Stimulated activated CD8-positive, alpha-beta memory T cell treated with anti-CD3 and anti-CD28 coated beads, Interleukin-2, amount 100 ng/mL, for 48 hours (primary cell): Measurements from ENCODE around the gene HHIPL1.

Experiments used
- DNase-seq, 2 donors: peaks; one replicate each; pipeline ENCODE4 v3.0.0-alpha.2; 2020; ENCODE audit warnings: low read depth in 2 of 2

Gene HHIPL1

DNA sequence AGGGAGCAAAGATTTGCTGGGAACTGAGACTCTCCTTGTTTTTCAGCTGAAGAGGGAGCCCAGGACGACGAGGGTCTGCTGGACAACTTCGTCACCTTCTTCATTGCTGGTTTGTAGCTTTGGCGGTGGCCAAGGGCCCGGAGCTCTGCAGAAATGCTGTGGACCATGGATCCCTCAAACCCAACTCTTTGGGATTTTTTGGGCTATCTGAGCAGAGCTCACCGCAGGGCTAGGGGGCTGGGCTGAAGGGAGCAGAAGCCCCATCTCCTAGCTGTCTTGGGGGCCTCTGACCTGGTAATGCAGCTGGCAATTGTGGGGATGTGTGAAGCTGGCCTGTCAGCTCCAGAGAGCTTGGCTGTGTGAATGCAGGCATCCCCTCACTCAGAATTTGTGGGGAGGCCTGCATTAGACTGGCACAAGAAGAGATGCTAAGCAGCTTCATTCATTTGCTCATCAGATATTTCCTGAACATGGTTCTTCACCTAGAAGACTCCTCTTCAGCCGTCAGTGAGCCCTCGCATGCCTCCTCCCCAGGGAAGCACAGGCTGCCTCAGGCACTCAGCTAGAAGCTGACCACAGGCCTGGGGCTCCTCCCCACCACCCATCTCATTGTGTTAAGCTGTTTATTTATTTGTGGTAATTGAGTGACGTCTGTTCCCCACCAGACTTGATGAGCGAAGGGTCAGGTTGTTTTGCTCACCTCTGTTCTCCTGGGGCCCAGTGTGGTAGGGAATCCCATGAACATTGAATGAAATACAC, 71.3 kb downstream of the HHIPL1 start:
- no peak for DNase-seq

DNA sequence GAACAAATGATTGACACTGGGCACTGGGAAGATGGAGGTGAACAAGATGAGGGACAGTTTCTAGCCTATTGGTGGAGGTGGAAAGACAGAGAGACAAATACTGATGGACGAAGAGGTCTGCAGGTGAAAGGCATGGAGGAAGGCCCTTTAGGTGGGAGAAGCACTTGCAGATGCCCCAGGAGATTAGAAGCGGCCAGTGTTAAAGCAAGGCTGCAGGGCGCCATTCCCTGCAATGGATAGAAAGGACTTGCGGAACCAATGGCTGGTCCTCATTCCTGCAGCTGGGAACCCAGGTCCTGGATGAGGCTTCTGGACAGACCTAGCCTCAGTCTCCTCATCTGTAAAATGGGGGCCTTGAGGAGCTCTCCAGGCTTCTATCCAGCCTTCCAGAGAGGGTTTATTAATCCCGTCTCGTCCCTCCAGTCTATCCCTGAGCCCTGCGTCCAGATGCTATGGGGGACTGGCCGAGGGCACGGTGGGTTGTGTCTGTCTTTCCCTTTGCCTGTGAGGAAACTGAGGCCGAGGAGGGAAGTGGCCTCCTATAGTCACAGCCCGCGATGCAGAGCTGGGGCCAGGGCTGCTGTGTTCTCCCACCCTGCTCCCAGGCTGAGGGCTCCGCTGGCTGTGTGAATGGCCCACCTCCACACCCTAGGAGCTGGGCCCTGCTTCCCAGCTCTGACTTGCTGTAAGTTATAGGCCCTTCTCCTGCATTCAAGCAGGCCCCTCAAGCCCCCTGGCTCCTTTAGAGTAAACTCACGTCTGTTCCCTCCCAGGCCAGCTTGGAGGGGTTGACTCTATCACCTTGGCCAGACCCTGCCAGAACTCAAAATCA, 72.1 kb downstream of the HHIPL1 start:
- DNase-seq = no peak

DNA sequence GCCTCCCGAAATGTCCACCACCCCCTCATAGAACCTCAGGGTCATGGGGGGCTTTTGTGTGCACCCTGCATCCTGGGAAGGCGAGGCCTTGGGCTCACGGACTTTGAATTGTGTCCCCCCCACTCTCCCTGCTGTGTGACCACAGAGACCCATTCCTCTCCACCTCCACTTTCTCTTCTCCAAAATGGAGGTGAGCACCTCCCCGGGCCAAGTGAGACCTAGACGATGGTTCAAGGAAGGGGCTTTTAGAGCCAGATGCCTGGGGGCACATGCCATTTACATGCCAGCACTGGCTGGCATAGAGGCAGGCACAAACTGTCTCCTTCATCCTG, 72.7 kb downstream of the HHIPL1 start:
- no peak for DNase-seq

DNA sequence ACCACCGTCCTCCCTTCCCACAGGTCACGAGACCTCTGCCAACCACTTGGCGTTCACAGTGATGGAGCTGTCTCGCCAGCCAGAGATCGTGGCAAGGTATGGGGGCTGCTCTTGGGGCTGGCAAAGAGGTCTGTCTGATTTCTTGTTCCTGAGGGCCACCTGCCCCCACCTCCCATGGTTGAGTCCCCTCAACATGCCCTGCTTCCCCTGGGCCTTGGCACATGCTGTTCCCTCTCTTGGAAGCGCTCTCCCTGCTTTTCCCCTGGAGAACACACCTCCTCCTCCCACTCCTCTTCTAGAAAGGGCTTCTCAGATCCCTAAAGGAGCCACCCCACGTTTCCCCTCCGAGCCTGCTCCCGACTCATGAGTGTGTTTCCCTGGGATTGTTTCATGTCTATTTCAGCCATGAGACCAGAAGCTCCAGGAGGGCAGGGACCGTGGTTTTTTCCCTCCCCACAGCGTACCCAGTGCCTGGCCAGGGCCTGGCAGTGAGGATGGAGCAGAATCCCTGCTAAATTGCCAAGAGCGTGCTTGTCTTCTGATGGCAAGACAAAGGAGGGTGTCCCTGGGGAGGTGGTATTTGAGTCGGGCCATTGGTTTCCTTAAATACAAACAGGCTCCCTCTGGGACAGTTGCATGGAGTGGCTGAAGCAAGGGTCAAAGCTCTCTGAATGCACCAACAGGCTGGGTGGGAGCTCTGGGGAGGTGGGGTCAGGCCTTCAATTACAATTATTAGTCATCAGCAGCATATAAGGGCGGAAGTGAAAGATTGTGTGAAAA, 73.3 kb downstream of the HHIPL1 start:
- DNase-seq = no peak

DNA sequence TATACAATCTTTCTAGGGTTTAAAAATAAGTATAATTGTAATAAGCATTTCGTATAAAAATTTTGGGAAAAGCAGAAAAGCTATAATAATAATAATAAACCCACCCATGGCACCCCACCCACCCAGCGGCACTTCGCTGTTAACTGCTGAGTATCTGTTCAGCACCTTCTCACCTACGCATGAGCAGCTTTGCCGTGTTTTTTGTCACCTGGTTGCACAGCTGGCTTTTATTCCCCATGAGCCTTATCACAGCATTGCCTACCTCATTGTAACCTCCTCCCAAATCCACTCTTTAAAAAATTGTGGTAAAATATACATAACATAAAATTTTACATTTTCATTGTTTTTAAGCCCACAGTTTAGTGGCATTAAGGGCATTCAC, 73.9 kb downstream of the HHIPL1 start:
- no peak for DNase-seq

DNA sequence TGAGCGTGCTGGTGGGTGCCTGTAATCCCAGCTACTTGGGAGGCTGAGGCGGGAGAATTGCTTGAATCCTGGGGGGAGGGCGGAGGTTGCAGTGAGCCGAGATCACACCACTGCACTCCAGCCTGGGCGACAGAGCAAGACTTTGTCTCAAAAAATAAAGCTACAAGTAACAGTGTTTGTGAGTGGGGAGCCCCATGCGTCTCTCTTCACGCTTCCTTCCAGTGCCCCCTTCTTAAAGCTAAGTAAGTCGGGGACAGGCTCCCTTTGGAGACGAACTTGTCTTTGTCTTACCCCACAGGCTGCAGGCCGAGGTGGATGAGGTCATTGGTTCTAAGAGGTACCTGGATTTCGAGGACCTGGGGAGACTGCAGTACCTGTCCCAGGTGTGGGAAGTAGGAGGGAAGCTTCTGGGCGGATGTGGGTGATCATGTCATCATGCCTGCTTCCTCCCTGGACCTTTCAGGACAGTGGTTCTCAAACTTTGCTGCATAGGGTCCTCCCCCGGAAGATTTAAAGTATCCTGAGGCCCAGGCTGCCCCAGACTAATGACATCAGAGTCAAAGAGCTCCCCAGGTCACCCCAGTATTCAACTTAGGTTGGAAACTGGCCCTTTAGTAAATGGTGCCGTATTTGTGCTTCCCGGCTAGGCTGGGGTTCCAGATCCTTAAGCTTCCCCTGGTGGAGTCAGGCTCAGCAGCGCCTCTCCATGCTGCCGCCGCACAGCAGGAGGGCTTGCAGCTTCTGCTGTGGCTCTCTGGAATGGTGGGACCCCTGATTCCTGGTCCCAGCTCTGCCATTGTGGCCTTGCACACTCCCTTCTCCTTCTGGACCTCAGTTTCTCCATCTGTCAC, 76.2 kb downstream of the HHIPL1 start:
- DNase-seq = no peak

DNA sequence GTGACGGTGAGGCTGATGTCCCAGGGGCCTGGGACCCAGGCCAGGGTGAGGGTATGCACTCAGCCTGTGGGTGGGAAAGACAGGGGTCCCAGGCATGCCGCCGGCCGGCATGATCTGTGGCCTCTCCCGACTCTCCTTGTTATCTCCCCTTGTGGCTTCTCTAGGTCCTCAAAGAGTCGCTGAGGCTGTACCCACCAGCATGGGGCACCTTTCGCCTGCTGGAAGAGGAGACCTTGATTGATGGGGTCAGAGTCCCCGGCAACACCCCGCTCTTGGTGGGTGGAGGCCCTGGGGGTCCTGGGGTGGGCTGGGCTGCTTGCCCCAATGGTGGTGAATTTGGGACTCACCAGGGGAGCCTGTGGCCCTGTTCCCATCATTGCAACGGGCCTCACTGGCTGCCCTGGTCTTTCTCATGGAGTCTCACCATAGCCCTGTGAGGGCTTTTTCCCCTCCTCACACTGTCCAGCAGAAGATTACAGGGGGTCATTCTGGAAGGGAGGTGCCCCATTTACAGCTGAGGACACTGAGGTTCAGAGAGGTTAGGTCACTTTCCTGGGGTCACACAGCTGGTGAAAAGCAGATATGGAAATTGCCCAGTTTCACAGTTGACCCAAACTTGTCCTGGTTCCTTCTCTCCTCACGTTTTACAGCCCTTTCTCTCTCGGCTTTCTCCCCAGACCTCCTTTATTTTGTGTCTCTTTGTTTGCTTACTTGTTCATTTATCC, 77.0 kb downstream of the HHIPL1 start:
- no peak for DNase-seq

DNA sequence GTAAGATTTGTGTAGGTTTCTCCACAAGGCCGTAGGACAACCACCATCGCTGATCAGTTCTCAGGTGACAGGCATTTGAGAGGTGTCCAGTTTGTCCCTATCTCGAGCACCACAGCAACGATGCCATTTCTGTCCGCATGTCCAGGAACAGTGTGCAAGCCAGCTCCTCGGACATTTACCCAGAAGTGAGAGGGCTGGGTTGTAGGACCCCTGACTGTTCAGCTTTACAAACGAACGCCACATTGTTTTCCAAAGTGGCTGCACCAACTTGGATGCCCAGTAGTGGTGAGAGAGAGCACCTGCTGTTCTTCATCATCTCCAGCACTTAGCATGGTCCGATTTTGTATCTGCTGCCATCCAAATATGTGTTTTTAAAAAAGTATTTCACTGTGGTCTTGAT, 77.8 kb downstream of the HHIPL1 start:
- DNase-seq = no peak

DNA sequence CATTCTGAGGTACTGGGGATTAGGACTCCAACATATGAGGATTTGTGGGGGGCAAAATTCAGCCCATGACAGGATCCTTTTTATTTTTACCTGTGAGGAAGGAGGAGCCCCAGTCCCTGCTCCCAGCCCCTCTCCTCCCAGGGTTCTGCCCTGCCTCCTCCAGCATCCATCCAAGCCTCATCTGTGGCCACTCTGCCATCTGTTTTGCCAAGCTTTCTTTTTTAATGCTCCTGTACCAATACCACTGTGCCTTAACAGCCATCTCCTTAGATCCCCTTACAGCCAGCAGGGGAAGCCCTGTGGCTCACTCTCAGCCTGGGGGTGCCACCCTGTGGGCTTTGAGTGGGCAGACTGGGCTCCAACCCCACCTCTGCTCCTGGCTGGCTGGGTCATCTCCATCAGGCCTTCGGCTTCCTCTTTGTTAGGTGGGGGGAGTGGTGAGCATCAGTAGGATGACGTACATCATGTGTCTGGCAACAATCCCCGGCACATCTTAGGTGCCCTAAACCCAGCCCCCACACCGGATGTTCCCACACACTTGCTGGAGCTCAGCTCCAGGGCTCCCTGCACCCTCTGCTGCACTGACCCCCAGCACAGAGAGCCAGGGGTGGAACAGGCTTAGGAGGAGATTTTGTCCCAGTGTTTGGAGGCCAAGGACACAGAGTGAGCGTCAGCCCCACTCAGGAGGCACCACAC, 79.4 kb downstream of the HHIPL1 start:
- DNase-seq = no peak

DNA sequence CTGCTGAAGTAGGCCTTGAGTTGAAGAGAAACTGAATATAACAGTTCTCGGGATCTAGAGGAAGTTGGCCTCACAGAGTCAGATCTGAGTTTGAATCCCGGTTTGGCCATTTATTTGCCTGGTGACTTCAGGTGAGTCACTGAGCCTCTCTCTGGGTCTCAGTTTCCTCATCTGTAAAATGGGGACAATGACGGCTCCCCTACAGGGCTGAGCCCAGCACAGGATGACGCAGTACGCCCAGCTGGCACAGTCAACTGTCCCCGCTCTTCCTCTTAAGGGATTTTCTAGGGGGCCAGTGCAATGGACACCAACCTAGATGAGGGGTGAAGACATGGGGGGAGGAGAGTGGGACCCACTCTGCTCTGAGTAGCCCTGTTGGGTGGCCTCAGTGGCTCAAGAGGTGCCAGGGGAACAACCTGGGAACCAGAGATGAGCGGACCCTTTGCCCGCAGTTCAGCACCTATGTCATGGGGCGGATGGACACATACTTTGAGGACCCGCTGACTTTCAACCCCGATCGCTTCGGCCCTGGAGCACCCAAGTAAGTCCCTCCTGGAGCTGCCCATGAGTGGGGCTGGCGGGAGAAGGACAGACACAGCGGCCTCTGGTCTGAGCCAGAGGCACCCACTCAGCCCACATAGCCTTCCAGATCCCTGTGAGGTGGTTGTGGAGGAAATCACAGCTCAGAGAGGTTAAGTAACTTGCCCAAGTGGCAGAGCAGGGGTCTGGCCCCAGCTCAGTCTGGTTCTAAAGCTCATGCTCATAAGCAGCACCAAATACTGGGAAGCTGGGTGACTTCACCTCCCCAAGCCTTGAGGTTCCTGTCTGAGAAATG, 80.2 kb downstream of the HHIPL1 start:
- no peak for DNase-seq

DNA sequence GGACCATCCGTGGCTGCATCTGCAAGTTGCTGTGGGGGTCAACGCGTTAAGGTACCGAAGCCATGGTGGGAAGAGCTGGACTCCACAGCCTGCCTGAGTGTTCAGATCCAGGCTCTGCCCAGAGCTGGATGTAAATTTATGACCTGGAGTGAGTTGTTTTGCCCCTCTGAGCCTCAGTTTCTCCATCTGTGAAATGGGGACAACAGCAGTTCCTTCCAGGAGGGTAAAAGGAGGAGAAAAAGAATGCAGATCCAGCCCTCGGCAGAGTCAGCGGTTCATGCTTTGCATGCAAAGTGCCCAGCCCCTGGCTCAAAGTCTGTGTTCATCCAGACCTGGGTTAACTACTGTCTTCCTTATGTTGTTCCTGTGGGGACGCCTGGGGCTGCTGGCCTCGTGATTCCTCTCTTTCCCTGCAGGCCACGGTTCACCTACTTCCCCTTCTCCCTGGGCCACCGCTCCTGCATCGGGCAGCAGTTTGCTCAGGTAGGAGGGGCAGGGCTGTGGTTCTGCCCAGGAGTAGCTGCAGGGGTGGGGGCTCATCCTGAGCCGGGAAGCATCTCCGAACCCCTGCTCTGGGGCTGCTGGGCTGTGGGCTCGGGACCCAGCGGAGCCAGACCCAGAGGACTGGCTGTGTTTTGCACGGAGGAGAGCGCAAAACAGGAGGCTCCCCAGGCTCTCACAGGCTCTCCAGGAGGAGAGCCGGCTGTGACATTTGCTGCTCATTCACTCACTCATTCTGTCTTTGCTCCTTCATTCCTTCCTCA, 81.0 kb downstream of the HHIPL1 start:
- no peak for DNase-seq

DNA sequence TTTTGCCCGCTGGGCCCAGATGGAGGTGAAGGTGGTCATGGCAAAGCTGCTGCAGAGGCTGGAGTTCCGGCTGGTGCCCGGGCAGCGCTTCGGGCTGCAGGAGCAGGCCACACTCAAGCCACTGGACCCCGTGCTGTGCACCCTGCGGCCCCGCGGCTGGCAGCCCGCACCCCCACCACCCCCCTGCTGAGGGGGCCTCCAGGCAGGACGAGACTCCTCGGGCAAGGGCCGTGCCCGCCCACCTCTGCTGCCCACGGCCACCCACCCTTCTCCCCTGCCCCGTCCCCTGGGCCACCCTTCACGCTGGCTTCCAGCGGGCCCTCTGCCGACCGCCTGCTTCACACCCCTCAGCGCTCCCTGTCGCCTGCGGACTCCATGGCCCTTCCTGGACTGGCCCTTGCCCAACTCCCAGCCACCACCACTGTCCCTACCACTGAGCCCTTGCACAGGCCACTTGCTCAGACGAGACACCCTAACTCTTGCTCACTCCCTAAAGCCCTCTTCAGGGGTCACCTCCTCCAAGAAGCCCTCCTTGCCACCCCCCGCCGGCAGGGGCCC, 81.7 kb downstream of the HHIPL1 start:
- DNase-seq = no peak

DNA sequence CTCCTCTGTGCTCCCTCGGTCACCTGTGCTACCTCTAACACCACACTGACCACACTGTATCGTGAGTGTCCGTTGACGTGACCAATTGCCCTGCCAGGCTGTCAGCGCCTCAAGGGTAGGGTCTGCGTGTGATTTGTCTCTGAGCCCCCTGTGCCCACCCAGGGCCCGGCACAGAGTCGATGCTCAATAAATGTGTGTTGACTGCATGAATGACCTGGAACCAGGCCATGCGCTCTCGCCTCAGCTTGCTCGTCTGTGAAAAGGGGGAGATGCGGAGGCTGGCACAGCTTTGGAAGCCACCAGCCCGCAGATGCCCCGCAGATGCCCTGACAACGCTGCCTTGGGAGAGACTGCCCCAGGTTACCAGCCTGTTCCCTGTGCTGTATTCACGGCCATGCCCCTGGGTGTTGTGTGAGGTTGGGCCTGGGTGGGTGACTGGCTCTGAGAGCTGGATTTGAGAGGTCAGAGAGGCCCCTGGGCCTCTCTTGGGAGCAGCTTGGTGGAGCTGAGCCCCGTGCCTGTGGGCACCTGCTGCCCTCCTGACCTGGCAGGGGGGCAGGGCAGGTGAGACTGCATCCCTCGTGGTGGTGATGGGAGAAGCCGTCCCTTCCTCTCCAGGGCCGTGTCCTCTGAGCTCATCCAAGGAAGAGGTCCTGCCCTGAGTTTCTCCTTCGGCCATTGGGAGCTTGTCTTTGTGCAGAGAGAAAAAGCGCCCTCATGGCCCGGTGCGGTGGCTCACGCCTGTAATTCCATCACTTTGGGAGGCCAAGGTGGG, 82.4 kb downstream of the HHIPL1 start:
- DNase-seq = no peak

DNA sequence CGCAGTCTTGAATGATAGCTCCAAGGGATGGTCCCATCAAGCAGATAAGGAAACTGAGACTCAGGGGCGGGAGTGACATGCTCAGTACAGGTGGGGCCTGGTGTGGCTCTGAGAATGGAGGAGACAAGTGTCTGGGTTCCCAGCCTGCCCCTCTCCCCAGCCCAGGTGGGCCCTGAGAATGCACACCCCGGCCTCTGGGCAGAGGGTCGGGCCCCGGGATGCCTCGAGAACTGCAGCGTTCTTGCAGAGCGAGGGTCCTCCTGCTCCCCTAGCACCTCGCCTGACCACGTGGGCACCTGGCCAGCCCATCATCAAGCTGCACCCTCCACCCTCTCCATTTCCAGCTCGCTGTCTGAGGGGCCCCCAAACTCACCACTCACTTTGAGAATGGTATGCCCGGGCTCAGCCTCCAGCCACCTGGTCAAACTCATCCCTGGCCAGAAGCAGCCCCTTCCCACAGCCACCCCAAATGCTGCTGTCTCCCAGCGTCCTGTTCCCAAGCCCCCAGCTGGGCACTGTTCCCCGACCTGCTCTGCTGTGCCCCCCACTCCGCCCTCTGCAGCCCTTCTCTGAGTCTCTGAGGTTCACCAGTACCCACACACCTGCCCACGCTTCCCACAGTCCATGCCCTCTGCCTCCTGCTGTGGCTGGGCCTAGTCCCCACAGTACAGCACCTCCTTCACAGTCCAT, 83.4 kb downstream of the HHIPL1 start:
- no peak for DNase-seq

DNA sequence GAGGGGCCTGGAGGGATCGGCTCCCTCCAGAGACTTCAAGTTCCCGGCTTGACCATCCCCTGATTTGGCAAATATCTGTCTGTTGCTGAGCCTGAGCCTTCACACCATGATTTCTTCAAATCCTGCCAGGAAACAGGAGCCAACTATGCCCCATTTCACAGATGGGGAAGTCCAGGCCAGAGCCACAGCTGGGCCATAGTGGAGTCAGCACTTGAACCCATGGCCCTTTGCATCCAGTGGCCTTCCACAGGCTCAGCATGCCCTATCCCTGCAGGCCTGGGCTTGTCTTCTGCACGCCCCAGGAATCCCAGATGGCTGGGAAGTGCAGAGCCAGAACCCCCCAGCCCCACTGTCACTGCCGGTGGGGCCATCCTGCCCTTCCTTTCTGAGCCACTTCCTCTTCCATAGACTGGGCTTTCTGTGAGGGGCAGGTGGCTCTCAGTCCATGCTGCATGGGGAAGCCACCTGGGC, 84.1 kb downstream of the HHIPL1 start:
- DNase-seq = no peak
